Effector memory CD4-positive, alpha-beta T cell (primary cell): ENCODE data around the gene CENPO.
"Not testable (repeated sequence)": the region's sequence is repeated elsewhere in the genome, so short reads cannot be mapped to it uniquely, and the experiment has no call there.

Source experiments
- DNase-seq, 3 donors: peaks; one replicate each; pipeline ENCODE4 v3.0.0-alpha.2; 2020
- H3K27ac ChIP-seq: 2 replicates; pipeline ENCODE4 v1.7.0; 2013; ENCODE audit warnings: mild to moderate bottlenecking, low read length, moderate library complexity; ENCODE audit not compliant: insufficient read depth, poor library complexity, severe bottlenecking
- H3K27me3 ChIP-seq: replicated peaks from 2 replicates; pipeline ENCODE4 v1.7.0; 2013; ENCODE audit warnings: mild to moderate bottlenecking, low read length; ENCODE audit not compliant: insufficient read depth, control insufficient read depth, poor library complexity, severe bottlenecking
- H3K36me3 ChIP-seq: 2 replicates; pipeline ENCODE4 v1.7.0; 2013; ENCODE audit warnings: mild to moderate bottlenecking, low read length, moderate library complexity; ENCODE audit not compliant: control insufficient read depth, insufficient read depth
- H3K4me1 ChIP-seq: 2 replicates; pipeline ENCODE4 v1.7.0; 2013; ENCODE audit warnings: low read length, mild to moderate bottlenecking; ENCODE audit not compliant: control insufficient read depth, insufficient read depth, poor library complexity, severe bottlenecking
- H3K4me3 ChIP-seq: 2 replicates; pipeline ENCODE4 v1.7.0; 2013; ENCODE audit warnings: low read length, low read depth, mild to moderate bottlenecking; ENCODE audit not compliant: insufficient read depth, poor library complexity, severe bottlenecking
- H3K9me3 ChIP-seq: 2 replicates; pipeline ENCODE4 v1.7.0; 2013; ENCODE audit warnings: mild to moderate bottlenecking, low read length, moderate library complexity; ENCODE audit not compliant: control insufficient read depth

CENPO gene

DNA sequence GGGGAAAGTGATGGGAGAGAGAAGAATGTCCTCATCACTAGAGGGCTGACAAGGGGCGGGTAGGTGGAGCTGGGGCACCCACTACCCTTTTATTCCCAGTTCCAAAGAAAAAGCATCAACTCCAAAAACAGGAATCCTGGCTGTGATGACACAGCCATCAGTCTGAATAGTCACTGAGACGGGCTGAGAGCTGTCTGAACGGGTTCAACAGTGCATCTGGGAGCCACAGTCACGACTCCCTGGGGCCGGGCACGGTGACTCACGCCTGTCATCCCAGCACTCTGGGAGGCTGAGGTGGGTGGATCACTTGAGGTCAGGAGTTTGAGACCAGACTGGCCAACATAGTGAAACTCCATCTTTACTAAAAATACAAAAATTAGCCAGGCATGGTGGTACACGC is 42.2 kb downstream of the CENPO start:
- H3K27ac ChIP-seq, H3K27me3 ChIP-seq, H3K4me3 ChIP-seq, H3K4me1 ChIP-seq, H3K9me3 ChIP-seq, DNase-seq: not testable (repeated sequence)
- peaks cover 29% of the 10 kb centered on the region for H3K36me3 ChIP-seq

DNA sequence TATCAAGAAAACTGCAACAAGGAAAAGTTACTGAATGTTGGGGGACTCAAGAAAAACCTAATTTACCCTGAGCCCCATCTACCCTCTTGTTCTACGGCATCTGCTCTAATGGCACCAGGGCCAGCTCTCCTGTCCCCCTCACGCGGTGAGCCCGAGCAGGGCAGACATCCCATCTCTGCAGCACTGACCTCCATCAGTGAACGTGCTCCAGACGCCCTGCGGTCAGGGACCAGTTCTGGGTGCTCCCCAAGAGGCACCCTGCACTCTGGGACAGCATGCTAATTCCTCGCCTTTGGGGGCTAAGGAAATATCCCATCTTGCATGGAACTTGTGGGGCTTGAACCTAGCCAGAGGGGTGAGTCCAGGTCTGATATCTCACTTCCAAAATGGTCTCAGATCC is 43.0 kb downstream of the CENPO start:
- Histone ChIP-seq H3K27me3 (no peaks in the 10 kb centered on the region), H3K9me3 (no peaks in the 10 kb centered on the region), H3K27ac (no peak overlapping the region), H3K4me1 (no peaks in the 10 kb centered on the region), H3K4me3 (no peak overlapping the region), H3K36me3 (peaks cover 31% of the 10 kb centered on the region)
- DNase-seq, result no peak

- Histone ChIP-seq H3K27ac (no peak overlapping the region), H3K36me3 (peaks cover 31% of the 10 kb centered on the region)
Observed at GRCh38 chr2:24836706-24837105, 43.5 kb downstream of the CENPO start.

DNA sequence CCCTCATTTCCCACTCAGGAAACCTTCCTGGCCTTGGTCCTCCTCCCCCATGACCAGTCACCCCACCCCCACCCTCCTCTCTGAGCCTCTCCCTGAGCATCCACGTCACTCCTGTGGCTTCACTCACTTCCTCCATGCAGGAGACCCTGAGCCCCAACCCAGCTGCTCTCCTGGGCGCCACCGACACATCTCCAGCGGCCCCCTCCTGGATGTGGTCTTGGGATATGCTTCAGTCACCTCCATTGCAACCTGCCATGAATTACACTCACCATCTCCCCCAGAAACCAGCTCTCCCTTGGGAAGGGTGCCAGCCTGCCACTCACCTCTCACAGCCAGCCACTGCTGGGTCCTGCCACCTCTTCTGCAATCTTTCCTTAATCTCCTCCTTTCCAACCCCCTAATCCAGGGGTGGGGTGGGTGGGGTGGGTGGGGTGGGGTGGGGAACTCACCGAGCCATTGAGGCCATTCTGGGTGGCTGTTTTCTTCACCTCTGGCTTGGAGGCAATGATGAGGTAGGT is 44.8 kb downstream of the CENPO start:
- no peaks in the 10 kb centered on the region for H3K27me3 ChIP-seq
- H3K4me1 ChIP-seq, result no peaks in the 10 kb centered on the region
- H3K27ac ChIP-seq, result no peak overlapping the region
- DNase-seq, result no peak
- H3K9me3 ChIP-seq, result no peaks in the 10 kb centered on the region
- H3K4me3 ChIP-seq, result no peak overlapping the region
- H3K36me3 ChIP-seq, result peaks cover 31% of the 10 kb centered on the region

More at GRCh38 chr2:24836706-24837105, 43.5 kb downstream of the CENPO start:
- no peaks in the 10 kb centered on the region for H3K4me1 ChIP-seq
- H3K9me3 ChIP-seq, result no peaks in the 10 kb centered on the region
- no peak overlapping the region for H3K4me3 ChIP-seq
- no peak for DNase-seq
- H3K27me3 ChIP-seq, result no peaks in the 10 kb centered on the region

- H3K9me3 ChIP-seq, result no peaks in the 10 kb centered on the region
- H3K36me3 ChIP-seq, result peaks cover 31% of the 10 kb centered on the region
- no peak overlapping the region for H3K27ac ChIP-seq
- H3K27me3 ChIP-seq, result no peaks in the 10 kb centered on the region
- H3K4me3 ChIP-seq, result no peak overlapping the region
- no peak for DNase-seq
- H3K4me1 ChIP-seq, result no peaks in the 10 kb centered on the region
Observed at GRCh38 chr2:24838541-24838940, 45.3 kb downstream of the CENPO start.

DNA sequence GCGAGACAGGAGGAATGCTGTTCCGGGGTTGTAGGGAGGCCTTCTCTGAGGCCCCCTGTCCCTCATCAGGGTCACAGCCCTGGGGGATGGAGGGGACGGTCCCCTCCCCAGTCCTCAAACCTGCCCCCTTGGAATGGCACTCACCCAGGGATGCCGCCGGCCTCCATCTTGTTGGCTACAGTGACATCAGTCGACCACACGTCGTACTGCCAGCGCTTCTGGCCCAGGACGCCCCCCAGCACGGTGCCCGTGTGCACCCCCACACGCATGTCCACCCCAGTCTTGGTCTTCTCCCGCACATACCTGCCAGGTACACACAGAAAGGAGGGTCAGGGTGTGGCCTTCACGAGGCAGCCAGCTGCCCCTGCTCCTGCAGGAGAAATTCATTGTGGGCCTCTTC is 46.5 kb downstream of the CENPO start:
- no peak for DNase-seq
- Histone ChIP-seq H3K36me3 (peaks cover 24% of the 10 kb centered on the region), H3K27ac (no peak overlapping the region)

DNA sequence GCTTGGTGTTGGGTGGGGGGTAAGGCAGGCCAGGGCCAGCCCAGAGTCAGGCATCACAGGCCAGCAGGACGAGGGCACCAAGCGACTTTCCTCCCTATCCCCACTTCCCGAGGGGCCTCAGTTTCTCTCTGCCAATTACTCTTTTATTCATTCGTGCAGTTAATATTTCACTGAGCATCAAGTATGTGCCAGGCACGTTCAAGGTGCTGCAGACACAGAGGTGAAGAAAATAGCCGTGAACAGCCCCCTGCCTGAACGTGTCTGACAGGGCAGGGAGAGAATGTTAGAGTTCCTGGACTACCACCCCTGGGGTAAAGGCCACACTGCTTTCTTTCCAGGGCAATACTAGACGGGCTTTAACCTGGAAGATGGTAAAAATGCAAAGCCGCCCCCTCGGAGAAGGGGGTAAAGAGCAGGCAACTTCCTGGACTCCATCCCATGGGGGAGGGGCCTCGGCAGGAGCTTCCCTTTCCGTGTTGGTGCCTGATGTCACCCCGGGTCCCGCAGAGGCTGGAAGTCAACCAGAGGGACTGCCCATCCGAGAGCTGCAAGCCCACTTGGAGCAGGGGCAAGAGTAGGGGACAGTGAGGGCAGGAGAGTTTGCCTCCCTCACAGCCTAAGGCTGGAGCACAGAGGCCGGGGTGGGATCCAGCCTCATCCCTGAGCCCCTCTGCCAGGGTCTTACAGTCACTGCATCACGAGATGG is 47.1 kb downstream of the CENPO start:
- no peaks in the 10 kb centered on the region for H3K27me3 ChIP-seq
- H3K4me1 ChIP-seq, result no peaks in the 10 kb centered on the region
- no peaks in the 10 kb centered on the region for H3K9me3 ChIP-seq
- no peak overlapping the region for H3K27ac ChIP-seq
- H3K36me3 ChIP-seq, result peaks cover 18% of the 10 kb centered on the region
- DNase-seq, result no peak
- H3K4me3 ChIP-seq, result no peak overlapping the region

More for the DNA sequence above, 46.5 kb downstream of the CENPO start:
- no peaks in the 10 kb centered on the region for H3K9me3 ChIP-seq
- no peaks in the 10 kb centered on the region for H3K27me3 ChIP-seq
- H3K4me3 ChIP-seq, result no peak overlapping the region
- no peaks in the 10 kb centered on the region for H3K4me1 ChIP-seq

DNA sequence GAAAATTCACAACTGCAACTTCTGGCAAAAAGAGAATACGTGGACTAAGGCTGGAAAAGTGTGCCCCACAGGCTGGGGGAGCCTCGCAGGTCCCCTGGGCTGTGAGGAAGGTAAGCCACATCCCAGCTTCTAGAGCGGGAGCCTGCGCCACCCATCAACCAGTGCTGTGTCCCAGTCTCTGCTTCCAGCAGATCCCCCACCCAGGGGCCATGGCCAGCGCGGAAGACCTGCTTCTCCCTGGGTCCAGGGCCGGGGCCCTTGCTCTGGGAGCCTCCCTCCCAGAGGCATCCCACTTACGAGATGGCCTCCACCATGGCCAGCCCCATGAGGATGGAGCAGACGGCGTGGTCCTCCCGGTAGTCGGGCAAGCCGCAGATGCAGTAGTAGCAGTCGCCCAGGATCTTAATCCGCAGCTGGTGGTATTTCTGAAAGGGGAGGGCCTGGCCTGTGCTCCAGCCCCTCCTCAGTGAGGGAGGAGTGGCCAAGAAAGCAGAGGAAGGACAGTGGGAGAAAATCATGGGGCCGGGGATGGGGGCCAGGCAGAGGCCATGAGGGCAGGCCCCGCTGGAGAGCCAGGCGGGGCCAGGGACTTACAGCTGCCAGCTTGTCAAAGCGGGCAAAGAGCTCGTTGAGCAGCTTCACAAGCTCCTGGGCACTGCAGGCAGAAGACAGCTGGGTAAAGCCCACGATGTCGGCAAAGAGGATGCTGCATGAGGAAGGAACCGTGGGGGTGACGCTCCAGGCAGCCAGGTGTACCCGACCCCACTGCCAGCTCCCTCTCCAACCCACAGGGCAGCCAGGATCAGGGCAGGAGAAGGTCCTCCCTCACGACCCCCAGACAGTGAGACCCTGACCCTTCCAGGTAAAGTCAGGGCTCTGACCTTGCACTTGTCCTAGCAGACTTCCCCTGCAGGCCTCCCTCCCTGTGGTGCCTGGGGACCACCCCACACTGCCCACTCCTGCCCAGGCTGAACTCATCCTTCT is 48.0 kb downstream of the CENPO start:
- Histone ChIP-seq H3K9me3 (no peaks in the 10 kb centered on the region), H3K36me3 (peaks cover 11% of the 10 kb centered on the region), H3K4me3 (no peak overlapping the region), H3K4me1 (no peaks in the 10 kb centered on the region), H3K27ac (no peak overlapping the region), H3K27me3 (no peaks in the 10 kb centered on the region)
- DNase-seq, result no peak

- H3K4me3 ChIP-seq, result no peak overlapping the region
- H3K27me3 ChIP-seq, result no peaks in the 10 kb centered on the region
- H3K4me1 ChIP-seq, result no peaks in the 10 kb centered on the region
- peaks cover 3% of the 10 kb centered on the region for H3K36me3 ChIP-seq
- no peak overlapping the region for H3K27ac ChIP-seq
- H3K9me3 ChIP-seq, result no peaks in the 10 kb centered on the region
- DNase-seq, result no peak
Observed at GRCh38 chr2:24842081-24843050, 49.1 kb downstream of the CENPO start.
